IMR-90 (cell line): ENCODE measurements around the gene FAM174C. TPM values are rescaled to one million over a fixed set of nuclear protein-coding genes. Genes with fewer than 3 reads are reported as not detected.

Source experiments
- ATAC-seq: fragments of 200-7000 bp; cut with Tn5 transposase; 2 replicates; pipeline ENCODE4 v1.9.1; 2020; ENCODE audit warnings: low read depth, mild to moderate bottlenecking, moderate library complexity
- BruUV-seq: library from RNA; stranded (reverse); fragments of 400-500 nt; replicated peaks from 2 replicates; lab custom pipeline; 2021; lab: Mats Ljungman, UMichigan
- CTCF ChIA-PET: fragments of 300-600 bp; formaldehyde crosslinking; extraction: SDS; loops from one replicate; lab custom pipeline; 2021; ENCODE audit warnings: antibody characterized with exemption; lab: Yijun Ruan, JAX
- POLR2A ChIA-PET: fragments of 300-600 bp; sonication (Branson Sonifier 250); formaldehyde crosslinking; loops from one replicate; lab custom pipeline; 2022; ENCODE audit warnings: antibody characterized with exemption; ENCODE audit not compliant: unreplicated experiment; lab: Charles Lee
- DNase-seq: peaks from one replicate; pipeline ENCODE4 v3.0.0; 2013
- H2AFZ ChIP-seq: replicated peaks from 2 replicates; pipeline ENCODE3; 2013; ENCODE audit warnings: low read length, mild to moderate bottlenecking; ENCODE audit not compliant: poor library complexity
- H2AK5ac ChIP-seq: 2 replicates; pipeline ENCODE4 v1.6.1; 2013; ENCODE audit warnings: low read depth, low read length, inconsistent platforms
- H2AK9ac ChIP-seq: replicated peaks from 2 replicates; pipeline ENCODE3; 2013; ENCODE audit warnings: mild to moderate bottlenecking, low read depth, low read length, moderate library complexity; ENCODE audit not compliant: poor library complexity
- H2BK120ac ChIP-seq: 2 replicates; pipeline ENCODE4 v1.6.1; 2013; ENCODE audit warnings: low read depth, low read length, inconsistent platforms
- H2BK15ac ChIP-seq: 3 replicates; pipeline ENCODE4 v1.6.1; 2013; ENCODE audit warnings: low read depth, low read length, inconsistent platforms
- H2BK20ac ChIP-seq: 2 replicates; pipeline ENCODE4 v1.6.1; 2013; ENCODE audit warnings: low read depth, mild to moderate bottlenecking, inconsistent platforms, low read length, moderate library complexity
- H2BK5ac ChIP-seq: 2 replicates; pipeline ENCODE4 v1.6.1; 2013; ENCODE audit warnings: mild to moderate bottlenecking, low read depth, low read length, inconsistent platforms; ENCODE audit not compliant: poor library complexity, severe bottlenecking
- H3K14ac ChIP-seq: replicated peaks from 2 replicates; pipeline ENCODE4 v1.6.1; 2013; ENCODE audit warnings: low read depth, low read length, inconsistent platforms
- H3K18ac ChIP-seq: 2 replicates; pipeline ENCODE4 v1.6.1; 2013; ENCODE audit warnings: low read depth, low read length, control low read depth
- H3K23ac ChIP-seq: 2 replicates; pipeline ENCODE4 v1.6.1; 2013; ENCODE audit warnings: low read depth, low read length, inconsistent platforms
- H3K27ac ChIP-seq: 2 replicates; pipeline ENCODE4 v1.5.1; 2013; ENCODE audit warnings: mild to moderate bottlenecking, control low read depth, low read length; ENCODE audit not compliant: insufficient read depth
- H3K27me3 ChIP-seq: 2 replicates; pipeline ENCODE4 v1.6.1; 2013; ENCODE audit warnings: low read length; ENCODE audit not compliant: control insufficient read depth, insufficient read depth
- H3K36me3 ChIP-seq: 2 replicates; pipeline ENCODE4 v1.6.1; 2013; ENCODE audit warnings: low read length, mixed read lengths; ENCODE audit not compliant: control insufficient read depth, insufficient read depth
- H3K4ac ChIP-seq: 2 replicates; pipeline ENCODE4 v1.6.1; 2013; ENCODE audit warnings: low read depth, low read length, inconsistent platforms
- H3K4me1 ChIP-seq: 2 replicates; pipeline ENCODE4 v1.6.1; 2013; ENCODE audit warnings: low read length, mixed read lengths; ENCODE audit not compliant: control insufficient read depth, insufficient read depth
- H3K4me2 ChIP-seq: 2 replicates; pipeline ENCODE4 v1.6.1; 2013; ENCODE audit warnings: low read depth, mild to moderate bottlenecking, control low read depth, low read length, moderate library complexity
- H3K4me3 ChIP-seq: 2 replicates; pipeline ENCODE4 v1.5.1; 2013; ENCODE audit warnings: low read depth, mild to moderate bottlenecking, control low read depth, low read length, moderate library complexity; ENCODE audit not compliant: insufficient read depth
- H3K56ac ChIP-seq: 2 replicates; pipeline ENCODE4 v1.6.1; 2013; ENCODE audit warnings: low read length, inconsistent platforms; ENCODE audit not compliant: insufficient read depth; ENCODE audit errors: extremely low read depth
- H3K79me1 ChIP-seq, 2 experiments: 2 replicates each; pipeline ENCODE4 v1.6.1; 2013; ENCODE audit warnings: low read length in 2 of 2, inconsistent platforms in 1 of 2, low read depth in 1 of 2
- H3K9ac ChIP-seq: 2 replicates; pipeline ENCODE4 v1.6.1; 2013; ENCODE audit warnings: low read depth, low read length, control low read depth
- H3K9me1 ChIP-seq: 2 replicates; pipeline ENCODE4 v1.6.1; 2013; ENCODE audit warnings: low read length, inconsistent platforms; ENCODE audit not compliant: insufficient read depth
- H3K9me3 ChIP-seq: 2 replicates; pipeline ENCODE4 v1.6.1; 2013; ENCODE audit warnings: low read length; ENCODE audit not compliant: control insufficient read depth, insufficient read depth
- H4K20me1 ChIP-seq: 2 replicates; pipeline ENCODE4 v1.6.1; 2013; ENCODE audit warnings: low read length, inconsistent platforms; ENCODE audit not compliant: insufficient read depth
- H4K5ac ChIP-seq: 2 replicates; pipeline ENCODE4 v1.6.1; 2013; ENCODE audit warnings: mild to moderate bottlenecking, low read depth, low read length, control low read depth
- H4K8ac ChIP-seq, 2 experiments: 2 replicates each; pipeline ENCODE4 v1.6.1; 2013; ENCODE audit warnings: low read depth in 2 of 2, low read length in 2 of 2, control low read depth in 1 of 2, inconsistent platforms in 1 of 2
- H4K91ac ChIP-seq: 2 replicates; pipeline ENCODE4 v1.6.1; 2013; ENCODE audit warnings: low read depth, low read length, inconsistent platforms; ENCODE audit not compliant: insufficient read depth
- BHLHE40 ChIP-seq: fragments of 150-350 bp; IDR thresholded peaks from 2 replicates; pipeline ENCODE4 v1.6.1; 2016; ENCODE audit warnings: mild to moderate bottlenecking, low read depth, low read length
- CEBPB ChIP-seq: IDR thresholded peaks from 2 replicates; pipeline ENCODE4 v1.6.1; 2012; ENCODE audit warnings: low read depth, low read length, improper control_type of control experiment
- CHD1 ChIP-seq: IDR thresholded peaks from 2 replicates; pipeline ENCODE4 v1.6.1; 2012; ENCODE audit warnings: low read depth, low read length, improper control_type of control experiment
- FOS ChIP-seq: fragments of 150-350 bp; IDR thresholded peaks from 2 replicates; pipeline ENCODE4 v1.6.1; 2016; ENCODE audit warnings: low read depth, low read length
- MAFK ChIP-seq: IDR thresholded peaks from 2 replicates; pipeline ENCODE4 v1.6.1; 2012; ENCODE audit warnings: low read depth, low read length, improper control_type of control experiment
- MAZ ChIP-seq: IDR thresholded peaks from 2 replicates; pipeline ENCODE4 v1.6.1; 2012; ENCODE audit warnings: low read depth, mild to moderate bottlenecking, low read length, improper control_type of control experiment, moderate library complexity, borderline replicate concordance
- MXI1 ChIP-seq: IDR thresholded peaks from 2 replicates; pipeline ENCODE4 v1.6.1; 2012; ENCODE audit warnings: low read depth, mild to moderate bottlenecking, low read length, moderate library complexity, borderline replicate concordance
- NFE2L2 ChIP-seq: fragments of 150-350 bp; IDR thresholded peaks from 2 replicates; pipeline ENCODE4 v1.6.1; 2016; ENCODE audit warnings: low read depth, mild to moderate bottlenecking, low read length
- POLR2A ChIP-seq: IDR thresholded peaks from 2 replicates; pipeline ENCODE4 v1.6.1; 2012; ENCODE audit warnings: mild to moderate bottlenecking, low read depth, low read length
- RAD21 ChIP-seq: IDR thresholded peaks from 2 replicates; pipeline ENCODE4 v1.6.1; 2012; ENCODE audit warnings: low read length, improper control_type of control experiment
- RCOR1 ChIP-seq: IDR thresholded peaks from 2 replicates; pipeline ENCODE4 v1.6.1; 2012; ENCODE audit warnings: mild to moderate bottlenecking, low read length, improper control_type of control experiment; ENCODE audit not compliant: insufficient replicate concordance
- RFX5 ChIP-seq: IDR thresholded peaks from 2 replicates; pipeline ENCODE4 v1.8.0; 2012; ENCODE audit warnings: low read depth, mild to moderate bottlenecking, low read length, moderate library complexity
- USF2 ChIP-seq: fragments of 150-350 bp; IDR thresholded peaks from 2 replicates; pipeline ENCODE4 v1.6.1; 2017; ENCODE audit warnings: mild to moderate bottlenecking, antibody characterized with exemption, low read length, low read depth
- WGBS, 2 experiments: methylation state at CpG; one replicate each; pipeline versions ENCODE4 v1.1.5 to v1.1.7; 2013; ENCODE audit warnings: missing lambda C conversion rate in 2 of 2; ENCODE audit not compliant: insufficient read length in 1 of 2; ENCODE audit errors: extremely low coverage in 2 of 2; 5-methylcytosine and 5-hydroxymethylcytosine counted together
- dilution Hi-C: fragments of 300-500 bp; cut with HindIII; formaldehyde crosslinking; loops from one replicate; pipeline ENCODE4 v1.14.3; 2018; ENCODE audit warnings: low sequenced_read_pairs; ENCODE audit not compliant: unreplicated experiment
- in situ Hi-C: fragments of 300-500 bp; cut with MboI; formaldehyde crosslinking; loops from 3 replicates; pipeline ENCODE4 v1.14.3; 2019; ENCODE audit warnings: low sequenced_read_pairs, inconsistent platforms, mixed read lengths
- intact Hi-C: fragments of 100-400 bp; cut with micrococcal nuclease; formaldehyde crosslinking; loops from 2 replicates; pipeline ENCODE4 v1.10.0; 2022
- polyA plus RNA-seq, 3 experiments: library from polyadenylated mRNA; depleted of rRNA; stranded (reverse); fragments of >200 nt; gene quantifications; 2 replicates each; pipeline ENCODE4 v1.2.3, GENCODE V29; 2012; ENCODE audit warnings: low replicate concordance in 1 of 3
- total RNA-seq: library from RNA; depleted of rRNA; stranded (reverse); fragments of >200 nt; gene quantifications from 2 replicates; pipeline ENCODE4 v1.2.3, GENCODE V29; 2012
- TF ChIP-seq, protein P1 (sequence below): fragments of 150-350 bp; IDR thresholded peaks from 2 replicates; pipeline ENCODE4 v1.6.1; 2016; ENCODE audit warnings: low read depth, mild to moderate bottlenecking, low read length, moderate library complexity, borderline replicate concordance
- TF ChIP-seq, protein P2 (sequence below): conservative IDR thresholded peaks from 2 replicates; pipeline ENCODE4 v1.5.1; 2012; ENCODE audit warnings: mild to moderate bottlenecking, low read depth, low read length, improper control_type of control experiment

Gene FAM174C
- total and polyA plus RNA-seq, 2 of the 4 experiments (the other 2 are of a cell fraction) = 7.5 to 61.8 TPM

- Histone ChIP-seq H2BK20ac (no peak overlapping the region), H2AK9ac (no peak overlapping the region), H4K8ac (no peak overlapping the region), H3K9me1 (no peaks in the 10 kb centered on the region), H4K20me1 (no peaks in the 10 kb centered on the region), H3K27ac (no peak overlapping the region), H2AFZ (no peak overlapping the region), H3K79me1 (no peaks in the 10 kb centered on the region), H2BK5ac (no peak overlapping the region), H3K18ac (no peak overlapping the region), H3K4ac (no peak overlapping the region), H3K4me3 (no peak overlapping the region), H3K23ac (no peak overlapping the region), H2AK5ac (no peak overlapping the region), H4K91ac (no peak overlapping the region), H2BK15ac (no peak overlapping the region), H3K9ac (no peak overlapping the region), H3K4me2 (no peak overlapping the region), H3K4me1 (peaks cover 3% of the 10 kb centered on the region; the same call in 1 of the 2 replicates), H3K9me3 (no peaks in the 10 kb centered on the region), H3K56ac (no peak overlapping the region), H2BK120ac (no peak overlapping the region), H3K14ac (no peak overlapping the region), H3K36me3 (no peaks in the 10 kb centered on the region), H3K27me3 (peaks cover 19% of the 10 kb centered on the region; the same call in 1 of the 2 replicates), H4K5ac (no peak overlapping the region)
- dilution Hi-C loops (no loop called here), intact Hi-C loops (no loop called here), in situ Hi-C loops (no loop called here)
- no peak for DNase-seq
- CTCF ChIA-PET = no interaction called here
- WGBS, 2 experiments = 71% methylated on average over 11 of the region's 35 CpGs; no CpG with 5 or more reads in 1 of the 2 experiments
- no TSS peak for BruUV-seq
- ATAC-seq = no peak
- POLR2A ChIA-PET = no interaction called here
- TF ChIP-seq BHLHE40 (no peak), RFX5 (no peak), RCOR1 (no peak), MAFK (no peak), MXI1 (no peak), CHD1 (no peak), POLR2A (no peak), NFE2L2 (no peak), CEBPB (no peak), FOS (no peak), USF2 (no peak), MAZ (no peak), RAD21 (no peak)
- TF ChIP-seq, protein P1, sequence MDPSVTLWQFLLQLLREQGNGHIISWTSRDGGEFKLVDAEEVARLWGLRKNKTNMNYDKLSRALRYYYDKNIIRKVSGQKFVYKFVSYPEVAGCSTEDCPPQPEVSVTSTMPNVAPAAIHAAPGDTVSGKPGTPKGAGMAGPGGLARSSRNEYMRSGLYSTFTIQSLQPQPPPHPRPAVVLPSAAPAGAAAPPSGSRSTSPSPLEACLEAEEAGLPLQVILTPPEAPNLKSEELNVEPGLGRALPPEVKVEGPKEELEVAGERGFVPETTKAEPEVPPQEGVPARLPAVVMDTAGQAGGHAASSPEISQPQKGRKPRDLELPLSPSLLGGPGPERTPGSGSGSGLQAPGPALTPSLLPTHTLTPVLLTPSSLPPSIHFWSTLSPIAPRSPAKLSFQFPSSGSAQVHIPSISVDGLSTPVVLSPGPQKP = no peak
- TF ChIP-seq, protein P2, sequence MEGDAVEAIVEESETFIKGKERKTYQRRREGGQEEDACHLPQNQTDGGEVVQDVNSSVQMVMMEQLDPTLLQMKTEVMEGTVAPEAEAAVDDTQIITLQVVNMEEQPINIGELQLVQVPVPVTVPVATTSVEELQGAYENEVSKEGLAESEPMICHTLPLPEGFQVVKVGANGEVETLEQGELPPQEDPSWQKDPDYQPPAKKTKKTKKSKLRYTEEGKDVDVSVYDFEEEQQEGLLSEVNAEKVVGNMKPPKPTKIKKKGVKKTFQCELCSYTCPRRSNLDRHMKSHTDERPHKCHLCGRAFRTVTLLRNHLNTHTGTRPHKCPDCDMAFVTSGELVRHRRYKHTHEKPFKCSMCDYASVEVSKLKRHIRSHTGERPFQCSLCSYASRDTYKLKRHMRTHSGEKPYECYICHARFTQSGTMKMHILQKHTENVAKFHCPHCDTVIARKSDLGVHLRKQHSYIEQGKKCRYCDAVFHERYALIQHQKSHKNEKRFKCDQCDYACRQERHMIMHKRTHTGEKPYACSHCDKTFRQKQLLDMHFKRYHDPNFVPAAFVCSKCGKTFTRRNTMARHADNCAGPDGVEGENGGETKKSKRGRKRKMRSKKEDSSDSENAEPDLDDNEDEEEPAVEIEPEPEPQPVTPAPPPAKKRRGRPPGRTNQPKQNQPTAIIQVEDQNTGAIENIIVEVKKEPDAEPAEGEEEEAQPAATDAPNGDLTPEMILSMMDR = no peak
Measured at GRCh38 chr19:1293782-1294604, 18.7 kb downstream of the FAM174C start.
